Ectodermal cell (in vitro differentiated cells): ENCODE results near the gene MTUS2.

Experiments
- H3K27ac ChIP-seq: 2 replicates; pipeline ENCODE4 v1.7.0; 2013; ENCODE audit warnings: mild to moderate bottlenecking, low read depth, low read length; ENCODE audit not compliant: insufficient read depth, poor library complexity, severe bottlenecking
- H3K27me3 ChIP-seq: 2 replicates; pipeline ENCODE4 v1.7.0; 2013; ENCODE audit warnings: mild to moderate bottlenecking, low read length; ENCODE audit not compliant: insufficient read depth, control insufficient read depth, poor library complexity, severe bottlenecking
- H3K36me3 ChIP-seq: one replicate; pipeline ENCODE4 v1.7.0; 2013; ENCODE audit warnings: low read length; ENCODE audit not compliant: control insufficient read depth, insufficient read depth
- H3K4me1 ChIP-seq: one replicate; pipeline ENCODE4 v1.7.0; 2013; ENCODE audit warnings: low read length; ENCODE audit not compliant: control insufficient read depth, insufficient read depth
- H3K4me3 ChIP-seq: 2 replicates; pipeline ENCODE4 v1.7.0; 2013; ENCODE audit warnings: low read depth, low read length, control low read depth; ENCODE audit not compliant: insufficient read depth
- H3K9me3 ChIP-seq: 2 replicates; pipeline ENCODE4 v1.7.0; 2013; ENCODE audit warnings: mild to moderate bottlenecking, low read length, moderate library complexity; ENCODE audit not compliant: control insufficient read depth
- WGBS, 2 experiments: methylation state at CpG; one replicate each; pipeline ENCODE4 v1.1.7; 2013; ENCODE audit warnings: missing lambda C conversion rate in 2 of 2; 5-methylcytosine and 5-hydroxymethylcytosine counted together

MTUS2 gene

GRCh38 chr13:29458419-29458818 lies 638.3 kb downstream of the MTUS2 start:
- H3K4me1 ChIP-seq = no peaks in the 10 kb centered on the region
- no peaks in the 10 kb centered on the region for H3K27me3 ChIP-seq
- no peak overlapping the region for H3K27ac ChIP-seq
- H3K9me3 ChIP-seq = no peaks in the 10 kb centered on the region
- H3K4me3 ChIP-seq = no peak overlapping the region
- 85 to 96% methylated on average over 1 of the region's 1 CpG for WGBS, 2 experiments
- H3K36me3 ChIP-seq = no peaks in the 10 kb centered on the region

GRCh38 chr13:29459813-29460355 lies 639.7 kb downstream of the MTUS2 start:
- no peaks in the 10 kb centered on the region for H3K4me1 ChIP-seq
- no peak overlapping the region for H3K4me3 ChIP-seq
- H3K36me3 ChIP-seq = no peaks in the 10 kb centered on the region
- WGBS, 2 experiments = 91 to 96% methylated on average over 2 of the region's 2 CpGs
- H3K27me3 ChIP-seq = no peaks in the 10 kb centered on the region
- H3K27ac ChIP-seq = no peak overlapping the region
- H3K9me3 ChIP-seq = no peaks in the 10 kb centered on the region

GRCh38 chr13:29464105-29464679 lies 644.1 kb downstream of the MTUS2 start:
- Histone ChIP-seq H3K9me3 (no peaks in the 10 kb centered on the region), H3K36me3 (no peaks in the 10 kb centered on the region), H3K27me3 (no peaks in the 10 kb centered on the region), H3K4me1 (no peaks in the 10 kb centered on the region), H3K27ac (no peak overlapping the region), H3K4me3 (no peak overlapping the region)
- 81 to 85% methylated on average over 4 of the region's 4 CpGs for WGBS, 2 experiments

GRCh38 chr13:29465741-29466293 lies 645.7 kb downstream of the MTUS2 start:
- 89 to 96% methylated on average over 6 of the region's 6 CpGs for WGBS, 2 experiments
- Histone ChIP-seq H3K9me3 (no peaks in the 10 kb centered on the region), H3K4me3 (no peak overlapping the region), H3K27ac (no peak overlapping the region), H3K4me1 (no peaks in the 10 kb centered on the region), H3K36me3 (no peaks in the 10 kb centered on the region), H3K27me3 (no peaks in the 10 kb centered on the region)

- no peaks in the 10 kb centered on the region for H3K4me1 ChIP-seq
- no peaks in the 10 kb centered on the region for H3K27me3 ChIP-seq
- no peaks in the 10 kb centered on the region for H3K36me3 ChIP-seq
- H3K27ac ChIP-seq = no peak overlapping the region
- no peaks in the 10 kb centered on the region for H3K9me3 ChIP-seq
- 91 to 95% methylated on average over 9 of the region's 9 CpGs for WGBS, 2 experiments
- H3K4me3 ChIP-seq = no peak overlapping the region
These were observed 651.4 kb downstream of the MTUS2 start for GRCh38 chr13:29471551-29471950.

GRCh38 chr13:29472332-29472961 lies 652.3 kb downstream of the MTUS2 start:
- no peak overlapping the region for H3K27ac ChIP-seq
- H3K9me3 ChIP-seq = no peaks in the 10 kb centered on the region
- no peak overlapping the region for H3K4me3 ChIP-seq
- no peaks in the 10 kb centered on the region for H3K36me3 ChIP-seq
- no peaks in the 10 kb centered on the region for H3K27me3 ChIP-seq
- H3K4me1 ChIP-seq = peaks cover 4% of the 10 kb centered on the region
- WGBS, 2 experiments = 51 to 53% methylated on average over 6 of the region's 6 CpGs

- no peak overlapping the region for H3K27ac ChIP-seq
- no peaks in the 10 kb centered on the region for H3K27me3 ChIP-seq
- H3K9me3 ChIP-seq = no peaks in the 10 kb centered on the region
- 78 to 84% methylated on average over 4 of the region's 4 CpGs for WGBS, 2 experiments
- peaks cover 4% of the 10 kb centered on the region for H3K4me1 ChIP-seq
- H3K36me3 ChIP-seq = no peaks in the 10 kb centered on the region
- no peak overlapping the region for H3K4me3 ChIP-seq
These were observed 653.0 kb downstream of the MTUS2 start for GRCh38 chr13:29473166-29473565.

GRCh38 chr13:29474991-29475390 lies 654.9 kb downstream of the MTUS2 start:
- no peaks in the 10 kb centered on the region for H3K36me3 ChIP-seq
- H3K27ac ChIP-seq = no peak overlapping the region
- no peaks in the 10 kb centered on the region for H3K27me3 ChIP-seq
- H3K9me3 ChIP-seq = no peaks in the 10 kb centered on the region
- no peak overlapping the region for H3K4me3 ChIP-seq
- peaks cover 4% of the 10 kb centered on the region for H3K4me1 ChIP-seq
- 88 to 90% methylated on average over 2 of the region's 3 CpGs for WGBS, 2 experiments

GRCh38 chr13:29476046-29476445 lies 655.9 kb downstream of the MTUS2 start:
- Histone ChIP-seq H3K27me3 (no peaks in the 10 kb centered on the region), H3K27ac (no peak overlapping the region), H3K4me3 (no peak overlapping the region), H3K4me1 (peaks cover 4% of the 10 kb centered on the region), H3K9me3 (no peaks in the 10 kb centered on the region), H3K36me3 (no peaks in the 10 kb centered on the region)
- 89 to 96% methylated on average over 1 to 2 of the region's 3 CpGs for WGBS, 2 experiments

GRCh38 chr13:29479716-29480492 lies 659.8 kb downstream of the MTUS2 start:
- WGBS, 2 experiments = 89 to 90% methylated on average over 25 of the region's 25 CpGs

More at GRCh38 chr13:29479716-29480492, 659.8 kb downstream of the MTUS2 start:
- Histone ChIP-seq H3K4me1 (peaks cover 23% of the 10 kb centered on the region), H3K36me3 (no peaks in the 10 kb centered on the region), H3K27me3 (no peaks in the 10 kb centered on the region), H3K27ac (no peak overlapping the region), H3K9me3 (no peaks in the 10 kb centered on the region), H3K4me3 (no peak overlapping the region)
